ENCODE data around the gene RELL2. TPM values are rescaled to one million over a fixed set of nuclear protein-coding genes. Genes with fewer than 3 reads are reported as not detected.

RELL2 gene
- total RNA-seq, 2 donors from 2014 or later: 3.1 to 6.2 TPM

DNA sequence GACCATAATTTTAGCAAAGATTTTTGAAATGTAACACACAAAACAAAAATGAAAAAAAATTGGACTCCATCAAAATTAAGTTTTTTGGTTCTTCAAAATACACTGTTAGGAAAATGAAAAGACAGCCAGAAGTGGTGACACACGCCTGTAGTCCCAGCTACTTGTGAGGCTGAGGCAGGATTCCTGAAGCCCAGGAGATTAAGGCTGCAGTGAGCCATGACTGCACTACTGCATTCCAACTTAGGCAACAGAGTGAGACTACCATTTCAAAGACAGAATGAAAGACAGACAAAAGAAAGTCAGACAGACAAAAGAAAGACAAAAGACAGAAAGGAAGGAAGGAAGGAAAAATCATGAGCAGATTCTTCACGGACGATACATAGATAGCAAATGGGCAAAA is 25.5 kb upstream of the RELL2 start:
- WGBS, 2 experiments (ENCODE audit: insufficient coverage in 1 of 2, insufficient read length in 1 of 2): 91 to 97% methylated on average over 3 of the region's 3 CpGs
- Histone ChIP-seq H3K36me3 (ENCODE audit: control insufficient read depth, insufficient read depth, low read length) (peaks cover 24% of the 10 kb centered on the region), H3K4me3 (ENCODE audit: low read length) (no peak overlapping the region), H3K27ac (ENCODE audit: low read depth, low read length) (no peak overlapping the region), H3K4me1 (ENCODE audit: control insufficient read depth, insufficient read depth, low read length) (peaks cover 9% of the 10 kb centered on the region), H3K9me3 (ENCODE audit: control insufficient read depth, low read length) (no peaks in the 10 kb centered on the region), H3K9ac (ENCODE audit: extremely low read depth, low read length, poor library complexity, severe bottlenecking) (no peak overlapping the region), H3K27me3 (ENCODE audit: control insufficient read depth, insufficient read depth, low read length, poor library complexity, severe bottlenecking) (no peaks in the 10 kb centered on the region)
- Mint-ChIP-seq H3K4me3 (no peak overlapping the region), H3K27me3 (ENCODE audit: insufficient read depth) (no peaks in the 10 kb centered on the region), H3K9me3 (no peaks in the 10 kb centered on the region), H3K27ac (peak overlapping the region; percentile 30), H3K4me1 (peaks cover 33% of the 10 kb centered on the region), H3K36me3 (ENCODE audit: low read depth) (peaks cover 18% of the 10 kb centered on the region)
- TF ChIP-seq, protein P1, sequence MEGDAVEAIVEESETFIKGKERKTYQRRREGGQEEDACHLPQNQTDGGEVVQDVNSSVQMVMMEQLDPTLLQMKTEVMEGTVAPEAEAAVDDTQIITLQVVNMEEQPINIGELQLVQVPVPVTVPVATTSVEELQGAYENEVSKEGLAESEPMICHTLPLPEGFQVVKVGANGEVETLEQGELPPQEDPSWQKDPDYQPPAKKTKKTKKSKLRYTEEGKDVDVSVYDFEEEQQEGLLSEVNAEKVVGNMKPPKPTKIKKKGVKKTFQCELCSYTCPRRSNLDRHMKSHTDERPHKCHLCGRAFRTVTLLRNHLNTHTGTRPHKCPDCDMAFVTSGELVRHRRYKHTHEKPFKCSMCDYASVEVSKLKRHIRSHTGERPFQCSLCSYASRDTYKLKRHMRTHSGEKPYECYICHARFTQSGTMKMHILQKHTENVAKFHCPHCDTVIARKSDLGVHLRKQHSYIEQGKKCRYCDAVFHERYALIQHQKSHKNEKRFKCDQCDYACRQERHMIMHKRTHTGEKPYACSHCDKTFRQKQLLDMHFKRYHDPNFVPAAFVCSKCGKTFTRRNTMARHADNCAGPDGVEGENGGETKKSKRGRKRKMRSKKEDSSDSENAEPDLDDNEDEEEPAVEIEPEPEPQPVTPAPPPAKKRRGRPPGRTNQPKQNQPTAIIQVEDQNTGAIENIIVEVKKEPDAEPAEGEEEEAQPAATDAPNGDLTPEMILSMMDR (conservative IDR thresholded peaks at IDR 0.05): no peak
- no peak for DNase-seq

DNA sequence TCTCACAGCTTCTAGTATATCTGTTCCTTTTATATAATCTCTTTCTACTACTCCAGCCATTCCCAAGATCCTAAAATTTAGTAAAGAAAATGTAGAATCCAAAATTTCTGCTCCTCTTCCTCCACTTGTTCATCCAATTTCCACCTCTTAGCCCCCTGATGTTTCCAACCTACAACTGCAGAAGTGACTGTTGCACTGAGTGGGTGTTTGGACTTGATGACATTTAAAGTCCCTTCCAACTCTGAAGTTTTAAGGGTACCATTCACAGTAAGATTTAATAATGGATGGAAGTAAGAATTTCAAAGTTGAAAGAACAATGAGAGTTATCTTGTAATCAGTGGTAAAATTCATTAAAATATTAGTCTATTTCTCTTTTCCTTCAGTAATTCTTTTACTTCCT is 23.5 kb upstream of the RELL2 start:
- DNase-seq: no peak
- TF ChIP-seq, protein P1 (conservative IDR thresholded peaks at IDR 0.05): peak; percentile 16
- H3K4me3 ChIP-seq (ENCODE audit: low read length): peak overlapping the region; percentile 30
- H3K4me1 ChIP-seq (ENCODE audit: control insufficient read depth, insufficient read depth, low read length): peaks cover 9% of the 10 kb centered on the region
- Mint-ChIP-seq H3K4me3 (no peak overlapping the region), H3K27ac (no peak overlapping the region), H3K4me1 (peaks cover 48% of the 10 kb centered on the region), H3K36me3 (ENCODE audit: low read depth) (peaks cover 18% of the 10 kb centered on the region), H3K9me3 (no peaks in the 10 kb centered on the region), H3K27me3 (ENCODE audit: insufficient read depth) (no peaks in the 10 kb centered on the region)
- H3K27ac ChIP-seq (ENCODE audit: low read depth, low read length): no peak overlapping the region
- H3K27me3 ChIP-seq (ENCODE audit: control insufficient read depth, insufficient read depth, low read length, poor library complexity, severe bottlenecking): no peaks in the 10 kb centered on the region
- H3K9me3 ChIP-seq (ENCODE audit: control insufficient read depth, low read length): no peaks in the 10 kb centered on the region
- H3K9ac ChIP-seq (ENCODE audit: extremely low read depth, low read length, poor library complexity, severe bottlenecking): no peak overlapping the region
- H3K36me3 ChIP-seq (ENCODE audit: control insufficient read depth, insufficient read depth, low read length): peaks cover 16% of the 10 kb centered on the region

DNA sequence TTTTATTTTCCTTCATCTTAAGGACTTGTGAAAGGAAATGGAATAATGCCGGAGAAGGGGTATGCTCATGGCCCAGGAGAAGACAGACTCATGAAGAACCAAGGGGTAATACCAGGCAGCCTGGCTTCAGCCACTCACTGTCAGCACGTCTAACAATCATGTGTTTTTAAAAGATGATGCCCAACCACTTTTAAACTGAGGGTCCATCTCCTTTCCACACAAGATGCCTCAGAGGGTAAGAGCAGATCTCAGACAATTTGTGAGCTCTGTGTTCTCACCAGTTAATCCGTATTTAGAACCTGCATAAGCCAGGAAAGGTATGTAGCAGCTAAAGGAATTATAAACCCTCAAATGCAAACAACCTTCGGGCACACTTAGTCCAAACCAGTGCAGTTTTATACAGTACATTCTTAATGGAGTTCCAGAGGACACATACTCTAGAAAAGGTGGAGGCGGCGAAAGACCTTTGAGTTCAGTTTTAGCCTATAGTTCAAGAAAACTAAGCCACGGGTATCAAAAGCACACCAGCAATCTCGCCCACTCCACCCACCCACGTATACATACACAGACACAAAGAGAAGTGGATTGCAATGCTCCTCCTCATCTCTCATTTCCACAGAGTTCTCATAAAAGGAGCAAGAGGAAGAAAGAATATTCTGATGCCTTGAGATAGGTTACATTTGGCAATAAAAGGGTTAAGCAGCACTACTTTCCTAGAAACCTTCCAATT is 20.6 kb upstream of the RELL2 start:
- no peak for DNase-seq
- Mint-ChIP-seq H3K36me3 (ENCODE audit: low read depth) (peaks cover 9% of the 10 kb centered on the region), H3K27me3 (ENCODE audit: insufficient read depth) (no peaks in the 10 kb centered on the region), H3K4me3 (peak overlapping the region; percentile 94), H3K9me3 (no peaks in the 10 kb centered on the region), H3K4me1 (peaks cover 43% of the 10 kb centered on the region), H3K27ac (peak overlapping the region; percentile 79)
- Histone ChIP-seq H3K4me3 (ENCODE audit: low read length) (peak overlapping the region; percentile 83), H3K9ac (ENCODE audit: extremely low read depth, low read length, poor library complexity, severe bottlenecking) (no peak overlapping the region), H3K36me3 (ENCODE audit: control insufficient read depth, insufficient read depth, low read length) (peaks cover 23% of the 10 kb centered on the region), H3K27me3 (ENCODE audit: control insufficient read depth, insufficient read depth, low read length, poor library complexity, severe bottlenecking) (no peaks in the 10 kb centered on the region), H3K4me1 (ENCODE audit: control insufficient read depth, insufficient read depth, low read length) (peaks cover 9% of the 10 kb centered on the region), H3K9me3 (ENCODE audit: control insufficient read depth, low read length) (no peaks in the 10 kb centered on the region), H3K27ac (ENCODE audit: low read depth, low read length) (no peak overlapping the region)
- WGBS, 2 experiments (ENCODE audit: insufficient coverage in 1 of 2, insufficient read length in 1 of 2): 86 to 89% methylated on average over 4 to 9 of the region's 9 CpGs
- TF ChIP-seq, protein P1 (conservative IDR thresholded peaks at IDR 0.05): no peak

Data from endodermal cell (in vitro differentiated cells).